Testis (tissue), 3 donors: Measurements from ENCODE around the gene TUBA1C. TPM values are rescaled to one million over a fixed set of nuclear protein-coding genes. Genes with fewer than 3 reads are reported as not detected.

Experiments
- DNase-seq: peaks from one replicate; pipeline ENCODE4 v3.0.0-alpha.2; 2019
- H3K27ac ChIP-seq, 2 donors: fragments of 200-600 bp; sonication (generic); one replicate each; pipeline ENCODE4 v1.5.1; 2019
- H3K27me3 ChIP-seq: fragments of 200-600 bp; sonication (generic); one replicate; pipeline ENCODE4 v1.5.1; 2019
- H3K36me3 ChIP-seq: fragments of 200-600 bp; sonication (generic); one replicate; pipeline ENCODE4 v1.5.1; 2017; ENCODE audit warnings: low read depth; ENCODE audit errors: missing control alignments
- H3K4me1 ChIP-seq: fragments of 200-600 bp; sonication (generic); one replicate; pipeline ENCODE4 v1.5.1; 2019
- H3K4me3 ChIP-seq, 2 donors: fragments of 200-600 bp; sonication (generic); one replicate each; pipeline ENCODE4 v1.5.1; 2017 to 2019
- H3K9me3 ChIP-seq: fragments of 200-600 bp; sonication (generic); one replicate; pipeline ENCODE4 v1.5.1; 2017
- POLR2A ChIP-seq: fragments of 450-650 bp; IDR thresholded peaks from one replicate; pipeline ENCODE4 v1.6.1; 2017; ENCODE audit warnings: antibody characterized with exemption, mild to moderate bottlenecking, moderate library complexity
- WGBS, 2 donors: methylation state at CpG; one replicate each; pipeline ENCODE4 v1.1.5; 2018; 5-methylcytosine and 5-hydroxymethylcytosine counted together
- intact Hi-C: fragments of 100-400 bp; cut with DNase I; formaldehyde crosslinking; loops from one replicate; pipeline ENCODE4 v1.15.1; 2023; ENCODE audit warnings: low total_unique reads
- polyA plus RNA-seq: library from polyadenylated mRNA; stranded (reverse); fragments of 350-450 nt; fragmentation: Illumina TruSeq; extraction: RNeasy Lipid Tissue Mini Kit (QIAGEN cat#74804); gene quantifications from one replicate; pipeline ENCODE4 v1.2.3, GENCODE V29; 2014; ENCODE audit warnings: low read depth, low replicate concordance; ENCODE audit not compliant: insufficient read depth
- total RNA-seq, 2 donors: library from RNA; depleted of rRNA; stranded (reverse); fragments of >200 nt; gene quantifications; one replicate each; pipeline ENCODE4 v1.2.3, GENCODE V29; 2016
- TF ChIP-seq, protein P1 (sequence below), 3 experiments: fragments of 450-650 bp in 2 of 3; fragments of 200-600 bp in 1 of 3; sonication (generic) in 1 of 3; IDR thresholded peaks; one replicate each; pipeline ENCODE4 v1.5.1; 2016 to 2019; ENCODE audit warnings: antibody characterized with exemption in 3 of 3, mild to moderate bottlenecking in 2 of 3, moderate library complexity in 1 of 3

Gene TUBA1C
- total and polyA plus RNA-seq, 3 donors from 2014 or later: 72.5 to 128 (median 78.2) TPM

DNA sequence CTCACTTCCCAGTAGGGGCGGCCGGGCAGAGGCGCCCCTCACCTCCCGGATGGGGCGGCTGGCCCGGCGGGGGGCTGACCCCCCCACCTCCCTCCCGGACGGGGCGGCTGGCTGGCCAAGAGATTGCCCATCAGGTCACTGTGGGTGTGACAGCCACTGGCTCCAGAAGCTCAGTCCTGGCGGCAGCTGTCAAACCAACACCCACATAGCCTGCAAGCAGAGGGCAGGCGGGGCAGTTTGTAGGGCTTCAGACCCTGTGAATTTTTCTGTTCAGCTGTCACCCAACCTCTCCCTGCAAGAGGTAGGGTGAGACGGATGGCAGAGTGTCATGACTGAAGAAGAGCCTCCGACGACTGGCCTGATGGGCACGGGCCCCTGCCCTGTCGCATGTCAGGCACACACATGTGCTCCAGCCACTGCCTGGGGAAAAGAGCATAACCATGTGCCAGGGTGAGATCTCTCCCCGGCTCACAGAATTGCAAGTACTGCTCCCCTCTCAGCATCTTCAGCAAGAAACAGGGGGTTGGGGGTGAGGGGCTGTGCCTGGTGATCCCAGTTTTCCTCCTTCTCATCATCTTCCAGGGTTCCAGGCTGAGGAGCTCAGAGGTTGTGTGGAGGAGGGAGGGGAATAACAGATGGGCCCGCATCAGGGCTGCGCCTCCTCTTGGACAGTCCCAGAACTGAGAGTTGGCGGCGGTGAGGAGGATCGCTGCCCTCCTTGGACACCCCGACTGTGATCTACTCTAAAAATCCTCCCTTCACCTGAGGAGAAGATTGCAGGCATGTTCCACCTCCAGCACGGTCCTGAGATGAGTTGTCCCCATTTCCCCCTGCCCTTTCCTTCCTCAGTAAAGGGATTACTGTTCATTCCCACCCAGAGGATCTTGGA, 18.9 kb downstream of the TUBA1C start:
- H3K9me3 ChIP-seq: no peaks in the 10 kb centered on the region
- H3K36me3 ChIP-seq: no peaks in the 10 kb centered on the region
- no peaks in the 10 kb centered on the region for H3K27me3 ChIP-seq
- no peak for DNase-seq
- H3K4me1 ChIP-seq: no peaks in the 10 kb centered on the region
- intact Hi-C loops: loop anchor here (10.0 kb wide), 1 partner anchor 51 kb away; the partner anchor contains the start of gene C1QL4
- H3K4me3 ChIP-seq: no peak overlapping the region
- H3K27ac ChIP-seq: no peak overlapping the region
- 90 to 93% methylated on average over 11 to 15 of the region's 25 CpGs for WGBS, 2 donors
- TF ChIP-seq, protein P1, sequence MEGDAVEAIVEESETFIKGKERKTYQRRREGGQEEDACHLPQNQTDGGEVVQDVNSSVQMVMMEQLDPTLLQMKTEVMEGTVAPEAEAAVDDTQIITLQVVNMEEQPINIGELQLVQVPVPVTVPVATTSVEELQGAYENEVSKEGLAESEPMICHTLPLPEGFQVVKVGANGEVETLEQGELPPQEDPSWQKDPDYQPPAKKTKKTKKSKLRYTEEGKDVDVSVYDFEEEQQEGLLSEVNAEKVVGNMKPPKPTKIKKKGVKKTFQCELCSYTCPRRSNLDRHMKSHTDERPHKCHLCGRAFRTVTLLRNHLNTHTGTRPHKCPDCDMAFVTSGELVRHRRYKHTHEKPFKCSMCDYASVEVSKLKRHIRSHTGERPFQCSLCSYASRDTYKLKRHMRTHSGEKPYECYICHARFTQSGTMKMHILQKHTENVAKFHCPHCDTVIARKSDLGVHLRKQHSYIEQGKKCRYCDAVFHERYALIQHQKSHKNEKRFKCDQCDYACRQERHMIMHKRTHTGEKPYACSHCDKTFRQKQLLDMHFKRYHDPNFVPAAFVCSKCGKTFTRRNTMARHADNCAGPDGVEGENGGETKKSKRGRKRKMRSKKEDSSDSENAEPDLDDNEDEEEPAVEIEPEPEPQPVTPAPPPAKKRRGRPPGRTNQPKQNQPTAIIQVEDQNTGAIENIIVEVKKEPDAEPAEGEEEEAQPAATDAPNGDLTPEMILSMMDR (IDR thresholded peaks at IDR 0.05): no peak
- no peak for TF ChIP-seq POLR2A

DNA sequence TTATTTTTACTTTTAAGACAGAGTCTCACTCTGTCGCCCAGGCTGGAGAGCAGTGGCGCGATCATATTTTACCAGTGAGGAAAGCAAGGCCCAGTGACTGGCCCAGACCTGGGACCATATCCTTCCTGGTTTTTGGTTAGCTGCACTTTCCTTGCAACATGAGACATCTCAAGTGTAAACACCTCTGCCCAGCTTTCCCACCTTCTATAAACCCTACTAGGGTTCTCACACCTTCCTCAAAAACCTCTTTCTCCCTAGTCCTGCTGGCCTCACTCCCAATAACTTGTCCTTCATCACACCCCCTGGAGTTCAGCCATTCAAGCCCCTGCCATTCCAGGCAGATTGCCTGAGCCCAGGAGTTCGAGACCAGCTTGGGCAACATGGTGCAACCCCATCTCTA, 19.8 kb downstream of the TUBA1C start:
- Histone ChIP-seq H3K36me3 (no peaks in the 10 kb centered on the region), H3K9me3 (no peaks in the 10 kb centered on the region), H3K27ac (no peak overlapping the region), H3K4me3 (no peak overlapping the region), H3K27me3 (no peaks in the 10 kb centered on the region), H3K4me1 (no peaks in the 10 kb centered on the region)
- intact Hi-C loops: loop anchor here (10.0 kb wide), 1 partner anchor 50 kb away; the partner anchor contains the start of gene C1QL4
- TF ChIP-seq, protein P1 (IDR thresholded peaks at IDR 0.05): no peak
- no peak for TF ChIP-seq POLR2A
- 73 to 90% methylated on average over 4 of the region's 4 CpGs for WGBS, 2 donors
- no peak for DNase-seq

DNA sequence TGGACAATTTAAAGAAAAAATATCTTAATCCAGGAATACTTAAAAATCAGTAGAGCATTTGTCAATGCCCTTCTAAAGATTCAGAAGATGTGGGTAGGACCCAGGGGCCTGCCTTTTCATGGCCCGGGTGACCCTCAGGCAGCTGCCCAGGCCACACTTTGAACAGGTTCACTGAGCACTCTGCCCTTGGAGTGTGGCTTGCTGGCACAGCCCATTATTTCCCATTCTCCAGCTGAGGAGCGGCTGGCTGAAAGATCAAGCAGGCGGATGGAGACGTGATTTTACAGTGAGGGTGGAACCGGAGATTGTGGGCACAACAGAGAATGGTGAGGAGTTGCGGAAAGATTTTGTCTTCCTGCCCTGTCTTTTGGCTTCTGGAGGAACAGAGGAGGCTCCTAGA, 23.0 kb downstream of the TUBA1C start:
- Histone ChIP-seq H3K4me1 (no peaks in the 10 kb centered on the region), H3K27ac (no peak overlapping the region), H3K9me3 (no peaks in the 10 kb centered on the region), H3K36me3 (no peaks in the 10 kb centered on the region), H3K27me3 (no peaks in the 10 kb centered on the region), H3K4me3 (no peak overlapping the region)
- WGBS, 2 donors: 58 to 65% methylated on average over 6 of the region's 6 CpGs
- TF ChIP-seq POLR2A: no peak
- intact Hi-C loops: loop anchor here (10.0 kb wide), 1 partner anchor 47 kb away; the partner anchor contains the start of gene C1QL4
- DNase-seq: no peak

DNA sequence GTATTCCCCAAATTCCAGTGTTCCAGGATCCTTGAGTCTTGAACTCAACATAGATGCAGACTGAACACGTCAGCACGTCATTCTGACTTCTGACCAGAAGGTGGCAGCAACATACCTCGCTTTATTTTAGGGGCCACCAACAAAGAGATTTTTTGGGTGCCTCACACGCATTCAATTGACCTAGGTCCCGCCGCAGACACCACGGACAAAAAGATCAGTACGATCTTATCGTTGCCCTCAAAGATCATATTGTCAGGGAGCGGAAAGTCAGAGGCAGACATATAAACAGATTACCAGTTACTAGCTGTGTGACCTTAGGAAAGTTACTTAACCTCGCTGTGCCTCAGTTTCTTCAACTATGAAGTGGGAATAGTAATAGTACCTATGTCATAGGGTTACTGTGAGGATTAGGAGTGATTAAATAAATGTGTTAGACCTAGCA, 23.6 kb downstream of the TUBA1C start:
- DNase-seq: peak; percentile 79
- 21 to 23% methylated on average over 11 of the region's 11 CpGs for WGBS, 2 donors
- TF ChIP-seq, protein P1 (IDR thresholded peaks at IDR 0.05): peak; percentile 65 to 86 (median 86)
- no peak for TF ChIP-seq POLR2A
- no peak overlapping the region for H3K4me3 ChIP-seq
- H3K27me3 ChIP-seq: no peaks in the 10 kb centered on the region
- no peaks in the 10 kb centered on the region for H3K9me3 ChIP-seq
- H3K36me3 ChIP-seq: no peaks in the 10 kb centered on the region
- H3K27ac ChIP-seq: no peak overlapping the region
- intact Hi-C loops: loop anchor here (10.0 kb wide), 1 partner anchor 46 kb away; the partner anchor contains the start of gene C1QL4
- no peaks in the 10 kb centered on the region for H3K4me1 ChIP-seq

DNA sequence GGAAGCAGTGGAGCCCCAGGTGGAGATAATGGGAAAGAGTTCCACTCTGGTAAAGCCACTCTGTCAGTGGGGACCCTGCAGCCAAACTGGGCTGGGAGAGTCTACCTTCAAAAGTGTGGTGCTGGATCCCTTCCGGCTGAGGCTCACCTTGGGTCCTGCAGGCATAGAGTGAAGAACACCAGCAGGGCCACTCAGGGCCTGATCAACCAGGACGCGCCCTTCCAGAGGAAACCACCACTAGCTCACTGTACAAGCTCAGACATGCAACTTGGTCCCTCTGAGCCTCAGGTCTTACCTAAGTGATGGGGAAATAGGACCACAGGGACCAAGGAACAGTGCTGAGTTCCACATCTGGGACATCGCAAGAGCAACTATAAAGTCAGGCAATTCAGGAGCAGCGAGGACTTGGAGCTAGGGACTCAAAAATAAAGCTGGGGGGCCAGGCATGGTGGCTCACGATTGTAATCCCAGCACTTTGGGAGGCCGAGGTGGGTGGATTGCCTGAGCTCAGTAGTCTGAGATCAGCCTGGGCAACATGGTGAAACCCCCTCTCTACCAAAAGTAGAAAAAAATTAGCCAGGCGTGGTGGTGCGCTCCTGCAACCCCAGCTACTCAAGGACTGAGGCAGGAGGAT, 24.2 kb downstream of the TUBA1C start:
- Histone ChIP-seq H3K27ac (no peak overlapping the region), H3K9me3 (no peaks in the 10 kb centered on the region), H3K27me3 (no peaks in the 10 kb centered on the region), H3K4me1 (no peaks in the 10 kb centered on the region), H3K4me3 (no peak overlapping the region), H3K36me3 (no peaks in the 10 kb centered on the region)
- WGBS, 2 donors: 82 to 89% methylated on average over 6 to 9 of the region's 9 CpGs
- TF ChIP-seq, protein P1 (IDR thresholded peaks at IDR 0.05): no peak
- TF ChIP-seq POLR2A: no peak
- intact Hi-C loops: loop anchor here (10.0 kb wide), 1 partner anchor 46 kb away; the partner anchor contains the start of gene C1QL4
- no peak for DNase-seq
